Fibroblast of mammary gland (primary cell): ENCODE results near the gene IL4R.
A peak's percentile ranks its signal among the peaks of the same experiment; 100 is the strongest.

Experiments
- DNase-seq: peaks from one replicate; pipeline ENCODE4 v3.0.0-alpha.2; 2010; ENCODE audit warnings: low read depth
- H3K4me3 ChIP-seq: 2 replicates; pipeline ENCODE4 v1.5.1; 2011; ENCODE audit warnings: low read depth, mild to moderate bottlenecking, low read length, moderate library complexity; ENCODE audit not compliant: control insufficient read depth
- CTCF ChIP-seq: conservative IDR thresholded peaks from 2 replicates; pipeline ENCODE4 v1.5.1; 2011; ENCODE audit warnings: low read depth, low read length, inconsistent platforms; ENCODE audit not compliant: control insufficient read depth, insufficient read depth

The IL4R gene

GRCh38 chr16:27373312-27373711 is 59.5 kb downstream of the IL4R start:
- no peak for TF ChIP-seq CTCF
- no peak overlapping the region for H3K4me3 ChIP-seq
- no peak for DNase-seq

GRCh38 chr16:27374221-27374803 is 60.5 kb downstream of the IL4R start:
- TF ChIP-seq CTCF = no peak
- no peak for DNase-seq
- no peak overlapping the region for H3K4me3 ChIP-seq

GRCh38 chr16:27374804-27375425 is 61.1 kb downstream of the IL4R start:
- H3K4me3 ChIP-seq = no peak overlapping the region
- peak; percentile 67 for TF ChIP-seq CTCF
- peak; percentile 87 for DNase-seq

GRCh38 chr16:27377666-27378485 is 64.1 kb downstream of the IL4R start:
- H3K4me3 ChIP-seq = no peak overlapping the region
- DNase-seq = no peak
- no peak for TF ChIP-seq CTCF

GRCh38 chr16:27378871-27379481 is 65.2 kb downstream of the IL4R start:
- H3K4me3 ChIP-seq = no peak overlapping the region
- no peak for TF ChIP-seq CTCF
- DNase-seq = no peak

GRCh38 chr16:27379919-27380318 is 66.1 kb downstream of the IL4R start:
- no peak overlapping the region for H3K4me3 ChIP-seq
- no peak for TF ChIP-seq CTCF
- no peak for DNase-seq
